Stimulated activated CD8-positive, alpha-beta memory T cell treated with anti-CD3 and anti-CD28 coated beads, Interleukin-4, amount 100 ng/mL, for 24 hours (primary cell): ENCODE results near the gene ADSS1.

ENCODE experiments used
- DNase-seq: peaks from one replicate; pipeline ENCODE4 v3.0.0-alpha.2; 2020; ENCODE audit warnings: low read depth

The ADSS1 gene

GRCh38 chr14:104782808-104783139 is 58.7 kb downstream of the ADSS1 start:
- no peak for DNase-seq

DNA sequence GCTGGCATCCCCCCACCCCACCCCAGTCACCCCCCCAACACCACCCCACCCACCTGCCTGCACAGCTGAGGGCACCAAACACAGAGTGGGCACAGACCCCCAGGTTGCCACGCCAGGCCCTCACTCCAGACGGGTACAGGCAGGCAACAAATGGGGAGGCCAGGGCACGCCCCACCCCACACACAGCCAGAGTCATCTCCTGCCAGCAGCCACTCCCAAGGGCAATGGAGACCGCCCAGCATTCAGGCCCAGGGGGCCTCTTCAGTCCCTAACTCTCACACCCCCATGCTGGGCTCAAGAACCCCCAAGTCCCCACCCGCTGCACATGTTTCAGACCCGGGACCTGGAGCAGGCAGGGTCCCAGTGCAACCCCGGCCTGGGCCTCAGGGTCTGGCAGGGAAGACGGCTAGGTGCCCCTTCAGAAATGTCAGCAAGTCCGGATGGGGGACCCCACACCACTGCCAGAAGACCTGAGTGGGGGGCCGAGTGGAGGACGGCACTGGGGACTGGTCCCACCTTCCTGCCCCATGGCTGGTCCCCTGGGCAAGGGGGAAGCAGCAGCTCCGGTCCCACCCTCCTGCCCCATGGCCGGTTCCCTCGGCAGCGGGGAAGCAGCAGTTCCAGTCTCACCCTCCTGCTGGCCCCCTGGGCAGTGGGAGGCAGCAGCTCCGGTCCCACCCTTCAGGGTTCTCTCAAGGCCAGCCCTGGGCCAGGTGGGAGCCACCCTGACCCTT is 59.6 kb downstream of the ADSS1 start:
- no peak for DNase-seq

DNA sequence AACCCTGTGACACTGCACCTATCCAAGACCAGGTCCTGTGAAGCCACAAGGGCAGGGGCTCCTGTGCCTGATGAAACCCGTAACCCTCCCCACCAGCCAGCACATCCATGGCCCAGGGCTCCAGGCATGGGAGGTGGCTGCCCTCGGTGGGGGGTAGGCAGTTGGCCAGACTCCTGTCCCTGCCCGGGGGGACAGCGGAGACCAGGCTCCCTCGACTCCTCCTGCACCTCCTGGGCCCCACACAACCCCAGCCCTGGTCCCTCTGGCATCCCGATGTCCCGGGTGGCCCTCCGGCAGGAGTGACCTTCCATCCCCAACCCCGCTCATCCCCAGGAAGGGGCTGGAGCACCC is 60.2 kb downstream of the ADSS1 start:
- no peak for DNase-seq

GRCh38 chr14:104784846-104785707 is 61.0 kb downstream of the ADSS1 start:
- no peak for DNase-seq

- DNase-seq: no peak
Observed at GRCh38 chr14:104785708-104786080, 61.7 kb downstream of the ADSS1 start.

GRCh38 chr14:104786091-104786586 is 62.1 kb downstream of the ADSS1 start:
- DNase-seq: no peak

GRCh38 chr14:104786726-104787675 is 63.0 kb downstream of the ADSS1 start:
- DNase-seq: no peak

GRCh38 chr14:104787736-104788135 is 63.7 kb downstream of the ADSS1 start:
- DNase-seq: no peak

DNA sequence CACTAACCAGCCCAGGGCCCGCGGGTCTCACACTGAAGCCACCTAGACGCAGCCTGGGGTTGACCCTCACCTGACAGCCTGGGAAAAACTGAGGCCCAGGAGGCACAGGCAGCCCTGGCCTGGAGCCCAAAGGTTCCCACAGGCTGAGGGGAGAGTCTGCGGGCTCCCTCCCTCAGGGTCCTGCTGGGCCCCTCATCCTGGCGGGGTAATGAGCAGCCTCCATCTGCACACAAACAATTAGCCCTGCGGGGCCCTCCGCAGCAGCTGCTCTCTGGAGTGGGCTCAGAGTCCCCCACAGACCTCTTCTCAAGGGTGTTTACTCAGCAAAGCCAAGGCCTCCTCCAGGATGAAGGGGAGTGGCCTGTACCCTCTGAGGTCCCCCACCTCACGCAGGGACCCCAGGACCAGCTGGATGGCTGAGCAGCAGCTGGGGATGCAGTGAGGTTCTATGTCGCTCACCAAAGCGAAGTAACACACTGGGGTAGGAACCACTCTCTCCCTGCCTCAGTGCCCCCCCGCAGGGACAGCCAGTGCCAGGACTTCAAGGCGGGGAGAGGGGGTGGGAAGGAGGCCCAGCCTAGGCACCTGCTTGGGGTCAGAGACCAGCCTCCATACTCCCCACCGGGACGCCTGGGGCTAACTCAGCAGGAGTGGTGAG is 64.3 kb downstream of the ADSS1 start:
- DNase-seq: no peak

DNA sequence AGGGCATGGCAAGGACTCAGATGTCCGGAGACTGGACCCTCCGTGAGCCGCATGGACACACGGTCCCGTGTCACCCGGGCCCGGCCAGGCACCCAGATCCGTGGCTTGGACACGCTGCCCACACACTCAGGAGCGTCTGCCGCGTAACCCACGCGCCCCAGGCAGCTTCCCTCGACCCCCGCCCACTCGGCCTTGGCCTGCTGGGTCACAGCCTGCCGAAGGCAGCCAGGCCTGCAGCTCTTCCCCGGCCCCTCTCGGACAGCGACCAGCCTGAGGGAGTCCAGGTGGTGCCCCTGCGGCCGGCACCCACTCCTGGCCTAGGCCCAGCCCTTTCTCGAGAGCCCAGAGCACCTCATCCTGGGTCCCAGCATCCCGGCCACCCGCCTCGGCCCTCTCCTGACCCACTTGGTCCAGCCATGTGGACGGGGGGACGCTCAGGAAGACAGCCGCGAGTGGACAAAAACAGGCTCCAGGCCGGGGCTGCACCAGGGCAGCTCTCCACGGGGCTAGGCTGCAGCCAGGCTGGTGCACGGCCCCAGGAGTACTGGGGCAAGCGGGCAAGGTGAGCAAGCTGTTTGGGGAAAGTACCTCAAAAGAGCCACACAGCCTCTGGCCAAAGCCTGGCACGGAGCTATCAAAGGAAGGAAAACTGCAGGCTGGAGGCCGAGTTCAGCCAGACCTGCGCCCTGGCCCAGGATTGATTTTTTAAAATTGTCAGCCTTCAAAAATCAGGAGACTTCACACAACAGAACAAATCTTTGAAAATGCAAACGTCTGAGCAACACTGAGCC is 65.0 kb downstream of the ADSS1 start:
- DNase-seq: no peak

- DNase-seq: no peak
Observed at GRCh38 chr14:104789752-104790743, 66.0 kb downstream of the ADSS1 start.

GRCh38 chr14:104791425-104791824 is 67.4 kb downstream of the ADSS1 start:
- DNase-seq: no peak

GRCh38 chr14:104792101-104792884 is 68.3 kb downstream of the ADSS1 start:
- no peak for DNase-seq

DNA sequence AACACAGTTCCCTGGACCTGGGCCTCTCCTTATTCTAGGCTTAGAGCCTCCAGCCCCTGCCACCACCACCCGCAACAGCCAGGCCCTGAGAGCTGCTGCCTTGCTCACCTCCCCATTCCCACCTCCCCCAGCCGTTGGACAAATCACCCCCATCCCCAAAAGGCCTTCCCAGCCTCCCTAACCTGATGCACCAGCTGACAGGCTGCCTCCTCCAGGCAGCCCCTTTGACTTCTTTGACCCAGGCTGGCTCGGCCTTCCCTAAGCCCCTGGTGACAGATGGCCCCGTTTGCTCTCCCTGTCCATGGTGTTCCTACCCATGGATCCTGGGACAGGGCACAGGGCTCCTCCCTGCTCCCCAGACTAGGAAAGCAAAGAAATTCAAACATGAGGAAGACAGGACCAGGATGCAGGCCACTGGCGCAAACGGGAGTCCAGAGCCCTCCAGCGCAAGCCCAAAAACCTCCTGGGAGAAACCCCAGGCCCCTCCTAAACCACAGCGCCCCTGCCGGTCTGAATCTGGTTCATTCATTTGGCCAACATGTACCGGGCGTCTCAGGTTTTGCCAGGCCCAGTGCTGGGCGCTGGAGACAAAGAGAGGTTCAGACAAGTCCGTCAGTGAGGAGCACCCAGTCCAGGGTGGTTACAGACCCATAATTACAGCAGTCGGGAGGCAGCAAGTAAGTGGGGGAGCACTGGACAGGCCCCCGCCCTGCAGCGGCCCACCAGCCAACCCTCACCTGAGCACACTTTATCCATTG is 69.1 kb downstream of the ADSS1 start:
- no peak for DNase-seq

- DNase-seq: no peak
Observed at GRCh38 chr14:104793703-104793959, 69.6 kb downstream of the ADSS1 start.

- DNase-seq: peak; percentile 40
Observed at GRCh38 chr14:104794099-104794498, 70.1 kb downstream of the ADSS1 start.

- no peak for DNase-seq
Observed at GRCh38 chr14:104794631-104794992, 70.6 kb downstream of the ADSS1 start.

DNA sequence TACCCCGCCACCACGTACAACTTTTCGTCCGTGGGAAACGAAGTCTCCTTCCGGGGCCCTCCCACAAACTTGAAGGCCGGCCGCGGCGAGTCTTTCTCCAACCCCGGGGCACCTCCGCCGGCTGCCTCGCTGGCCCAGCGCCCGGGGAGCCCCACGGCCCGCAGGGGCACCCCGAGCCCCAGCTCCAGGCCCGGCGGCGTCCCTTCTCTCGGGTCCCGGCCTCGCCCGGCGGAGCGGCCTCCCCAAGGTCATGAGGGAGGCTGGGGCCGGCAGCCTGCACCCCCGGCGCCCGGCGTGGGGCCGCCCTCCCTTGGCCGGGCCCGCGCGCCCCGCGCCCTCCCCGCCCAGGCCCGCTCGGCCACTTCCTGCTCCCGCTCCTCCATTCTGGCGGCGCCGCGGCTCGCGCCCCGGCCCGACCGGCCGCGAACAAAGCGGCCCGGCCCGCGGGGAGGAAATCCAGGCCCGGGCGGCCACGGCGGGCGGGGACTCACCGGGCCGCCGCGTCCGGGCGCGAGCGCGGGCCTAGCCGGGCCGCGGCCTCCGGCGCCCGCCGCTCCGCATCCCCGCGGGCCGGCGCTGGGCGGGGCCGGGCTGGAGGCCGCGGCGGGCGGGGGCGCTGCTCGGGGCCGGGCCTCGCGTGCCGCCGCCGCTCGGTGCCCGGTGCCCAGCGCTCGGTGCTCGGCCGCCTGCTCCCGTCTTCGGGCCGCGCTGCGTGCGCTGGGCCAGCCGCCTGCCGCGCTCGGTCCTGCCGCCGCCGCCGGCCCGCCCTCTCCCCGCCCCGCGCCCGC is 71.2 kb downstream of the ADSS1 start, which contains the start of gene AKT1:
Gene AKT1 (minus strand): TSS at position 756 of the 788 bp plus-strand sequence. CDS start 3,105 bp downstream, outside the sequence.
- DNase-seq: no peak
